GM21360 (cell line): ENCODE measurements around the gene ZFTA.

Experiments used
- ATAC-seq: cut with Tn5 transposase; IDR thresholded peaks from one replicate; pipeline ENCODE4 v1.9.1; 2021; ENCODE audit warnings: mild to moderate bottlenecking, moderate library complexity; ENCODE audit not compliant: unreplicated experiment

The ZFTA gene

GRCh38 chr11:63756919-63757761 lies 11.4 kb downstream of the ZFTA start:
- ATAC-seq: no peak

- no peak for ATAC-seq
Measured at GRCh38 chr11:63749624-63750023, 19.0 kb downstream of the ZFTA start.

GRCh38 chr11:63747011-63747410 lies 21.6 kb downstream of the ZFTA start:
- no peak for ATAC-seq

- ATAC-seq: no peak
Measured at GRCh38 chr11:63745304-63746170, 23.0 kb downstream of the ZFTA start.

GRCh38 chr11:63738720-63739360 lies 29.7 kb downstream of the ZFTA start:
- ATAC-seq: no peak

GRCh38 chr11:63737718-63738117 lies 30.9 kb downstream of the ZFTA start:
- ATAC-seq: no peak

GRCh38 chr11:63736864-63737263 lies 31.7 kb downstream of the ZFTA start:
- no peak for ATAC-seq

- no peak for ATAC-seq
Measured at GRCh38 chr11:63729326-63729725, 39.2 kb downstream of the ZFTA start.

GRCh38 chr11:63720611-63721010 lies 48.0 kb downstream of the ZFTA start:
- no peak for ATAC-seq

- no peak for ATAC-seq
Measured at GRCh38 chr11:63719987-63720386, 48.6 kb downstream of the ZFTA start.

- ATAC-seq: no peak
Measured at GRCh38 chr11:63719001-63719400, 49.6 kb downstream of the ZFTA start.
